Left lung (tissue), 10 donors: ENCODE data around the gene RHOT2. TPM values are rescaled to one million over a fixed set of nuclear protein-coding genes. Genes with fewer than 3 reads are reported as not detected.

Source experiments
- ATAC-seq: fragments of 200-7000 bp; cut with Tn5 transposase; one replicate; pipeline ENCODE4 v1.9.1; 2020; ENCODE audit warnings: moderate library complexity
- DNase-seq, 4 donors: peaks; one replicate each; pipeline ENCODE4 v3.0.0-alpha.2; 2013 to 2020
- H3K27ac ChIP-seq, 2 donors: fragments of 200-600 bp; sonication (generic) in 1 of 2; one replicate each; pipeline versions ENCODE4 v1.5.0 to v1.8.0; 2020 to 2021
- H3K27me3 ChIP-seq, 2 donors: fragments of 200-600 bp; sonication (generic) in 1 of 2; one replicate each; pipeline versions ENCODE4 v1.5.0 to v1.8.0; 2020 to 2021
- H3K36me3 ChIP-seq, 2 donors: fragments of 200-600 bp; sonication (generic) in 1 of 2; one replicate each; pipeline versions ENCODE4 v1.5.0 to v1.8.0; 2020 to 2021
- H3K4me1 ChIP-seq, 2 donors: fragments of 200-600 bp; one replicate each; pipeline ENCODE4 v1.8.0; 2021
- H3K4me3 ChIP-seq, 2 donors: fragments of 200-600 bp; sonication (generic) in 1 of 2; one replicate each; pipeline versions ENCODE4 v1.5.0 to v1.8.0; 2020 to 2021; ENCODE audit warnings: mild to moderate bottlenecking in 1 of 2
- H3K9me3 ChIP-seq, 2 donors: fragments of 200-600 bp; sonication (generic) in 1 of 2; one replicate each; pipeline versions ENCODE4 v1.5.0 to v1.8.0; 2020 to 2021
- intact Hi-C, 2 donors: fragments of 100-400 bp; cut with DNase I; formaldehyde crosslinking; loops; one replicate each; pipeline versions ENCODE4 v1.11.2 to v1.14.2; 2022
- polyA plus RNA-seq, 6 donors: library from polyadenylated mRNA; unstranded; fragments of 120-200 nt; gene quantifications; one replicate each; pipeline ENCODE4 v1.2.1, GENCODE V29; 2013; ENCODE audit not compliant: insufficient read length in 6 of 6
- total RNA-seq, 2 donors: library from RNA; stranded (reverse); fragmentation: NEBNext Ultra II Directional; extraction: Animal tissue kit (Norgen Biotek cat#: 25700); gene quantifications; one replicate each; pipeline ENCODE4 v1.2.1, GENCODE V29; 2021
- TF ChIP-seq, protein P1 (sequence below), 2 donors: fragments of 200-600 bp; sonication (generic) in 1 of 2; IDR thresholded peaks; one replicate each; pipeline versions ENCODE4 v1.5.0 to v1.8.0; 2021; ENCODE audit warnings: antibody characterized with exemption in 2 of 2
- donor health status: DM: no; HTN: yes; CAD: no.
- donor health status: DM: no; HTN: no; CAD: no.

The RHOT2 gene
- total and polyA plus RNA-seq, 8 donors = 59.8 to 104 (median 76.3) TPM

GRCh38 chr16:705431-706188 is 37.7 kb downstream of the RHOT2 start, which contains the start of gene FBXL16:
Gene FBXL16 (minus strand): TSS chr16:705801. CDS start chr16:697405, 8,396 bp downstream.
- H3K4me3 ChIP-seq = no peak within 1 kb of the TSS
- no peaks in the 10 kb centered on the region for H3K4me1 ChIP-seq
- no peak within 1 kb of the TSS for H3K27ac ChIP-seq
- ATAC-seq (no peak), DNase-seq (no peak)
- intact Hi-C loops = no loop called here
- H3K36me3 ChIP-seq = no peaks in the 10 kb centered on the region
- peaks cover 66 to 99% of the 10 kb centered on the region in 2 donors for H3K27me3 ChIP-seq
- H3K9me3 ChIP-seq = no peaks in the 10 kb centered on the region
- TF ChIP-seq, protein P1, sequence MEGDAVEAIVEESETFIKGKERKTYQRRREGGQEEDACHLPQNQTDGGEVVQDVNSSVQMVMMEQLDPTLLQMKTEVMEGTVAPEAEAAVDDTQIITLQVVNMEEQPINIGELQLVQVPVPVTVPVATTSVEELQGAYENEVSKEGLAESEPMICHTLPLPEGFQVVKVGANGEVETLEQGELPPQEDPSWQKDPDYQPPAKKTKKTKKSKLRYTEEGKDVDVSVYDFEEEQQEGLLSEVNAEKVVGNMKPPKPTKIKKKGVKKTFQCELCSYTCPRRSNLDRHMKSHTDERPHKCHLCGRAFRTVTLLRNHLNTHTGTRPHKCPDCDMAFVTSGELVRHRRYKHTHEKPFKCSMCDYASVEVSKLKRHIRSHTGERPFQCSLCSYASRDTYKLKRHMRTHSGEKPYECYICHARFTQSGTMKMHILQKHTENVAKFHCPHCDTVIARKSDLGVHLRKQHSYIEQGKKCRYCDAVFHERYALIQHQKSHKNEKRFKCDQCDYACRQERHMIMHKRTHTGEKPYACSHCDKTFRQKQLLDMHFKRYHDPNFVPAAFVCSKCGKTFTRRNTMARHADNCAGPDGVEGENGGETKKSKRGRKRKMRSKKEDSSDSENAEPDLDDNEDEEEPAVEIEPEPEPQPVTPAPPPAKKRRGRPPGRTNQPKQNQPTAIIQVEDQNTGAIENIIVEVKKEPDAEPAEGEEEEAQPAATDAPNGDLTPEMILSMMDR (IDR thresholded peaks at IDR 0.05) = no peak

DNA sequence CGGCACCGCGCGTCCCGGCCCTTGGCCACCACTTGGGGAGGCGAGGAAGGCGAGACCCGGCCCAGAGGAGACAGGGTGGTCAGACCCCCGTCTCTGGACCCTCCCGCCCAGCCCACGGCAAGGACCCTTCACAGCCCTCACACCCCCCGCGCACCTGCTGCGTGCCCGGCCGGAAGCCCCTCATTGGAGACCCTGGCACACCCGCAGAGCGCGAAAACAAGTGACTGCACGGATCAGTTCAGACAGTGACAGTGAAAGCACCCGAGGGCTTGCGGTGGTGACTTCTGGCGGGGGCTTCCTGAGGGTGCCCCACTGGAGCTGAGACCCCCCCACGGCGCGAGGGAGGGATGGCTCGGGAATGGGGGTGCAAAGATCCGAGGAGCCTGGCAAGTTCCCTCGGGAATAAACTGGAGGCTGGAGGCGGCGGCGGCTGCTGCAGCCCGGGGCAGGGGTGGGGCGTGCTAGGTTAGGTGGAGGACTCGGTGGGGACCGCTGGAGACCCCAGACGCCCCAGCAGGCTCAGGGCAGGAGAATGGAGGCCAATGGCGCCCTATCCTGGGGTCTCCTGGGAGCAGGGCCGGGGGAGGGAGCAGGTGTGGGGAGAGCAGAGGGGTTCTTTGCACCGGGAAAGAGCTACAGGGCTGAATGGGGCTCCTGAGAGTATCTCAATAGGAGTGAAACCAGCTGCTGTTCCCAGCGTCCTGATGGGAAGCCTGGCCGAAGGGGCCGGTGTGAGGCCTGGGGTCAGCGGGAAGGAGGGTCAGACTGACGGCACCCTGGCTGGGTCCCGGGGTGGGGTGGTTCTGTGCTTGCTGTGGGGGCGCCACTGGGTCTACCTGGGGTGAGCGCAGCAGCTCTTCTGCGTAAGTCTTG is 38.5 kb downstream of the RHOT2 start:
- DNase-seq (no peak), ATAC-seq (no peak)
- TF ChIP-seq, protein P1 (IDR thresholded peaks at IDR 0.05) = no peak
- H3K27ac ChIP-seq = no peak overlapping the region
- intact Hi-C loops = no loop called here
- H3K9me3 ChIP-seq = no peaks in the 10 kb centered on the region
- no peak overlapping the region for H3K4me3 ChIP-seq
- no peaks in the 10 kb centered on the region for H3K4me1 ChIP-seq
- peaks cover 64 to 99% of the 10 kb centered on the region in 2 donors for H3K27me3 ChIP-seq
- no peaks in the 10 kb centered on the region for H3K36me3 ChIP-seq

DNA sequence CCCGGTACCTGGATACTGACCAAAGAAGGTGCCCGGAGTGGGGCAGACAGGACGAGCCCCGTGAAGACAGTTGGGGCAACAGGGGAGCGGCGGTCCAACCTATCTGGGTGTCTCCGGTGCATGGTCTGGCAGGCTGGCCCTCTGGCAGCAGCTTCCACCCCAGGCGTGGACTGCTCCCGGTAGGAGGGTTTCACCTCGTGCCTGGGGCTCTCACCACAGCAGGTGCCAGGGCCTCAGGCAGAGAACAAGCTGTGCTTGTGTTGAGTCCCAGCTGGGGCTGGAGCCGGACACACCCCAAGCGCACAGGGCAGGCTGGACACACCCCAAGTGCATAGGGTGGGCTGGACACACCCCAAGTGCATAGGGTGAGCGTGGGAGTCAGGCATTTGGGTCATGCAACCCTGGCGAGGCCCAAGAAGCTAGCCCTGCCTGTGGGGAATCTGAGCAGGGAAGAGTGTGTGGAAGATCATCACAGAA is 39.2 kb downstream of the RHOT2 start:
- Histone ChIP-seq H3K4me1 (peaks cover 0 to 6% of the 10 kb centered on the region in 2 donors), H3K9me3 (no peaks in the 10 kb centered on the region), H3K27me3 (peaks cover 57 to 99% of the 10 kb centered on the region in 2 donors), H3K27ac (no peak overlapping the region), H3K36me3 (no peaks in the 10 kb centered on the region), H3K4me3 (no peak overlapping the region)
- TF ChIP-seq, protein P1 (IDR thresholded peaks at IDR 0.05) = no peak
- intact Hi-C loops = no loop called here
- ATAC-seq (no peak), DNase-seq (no peak)

DNA sequence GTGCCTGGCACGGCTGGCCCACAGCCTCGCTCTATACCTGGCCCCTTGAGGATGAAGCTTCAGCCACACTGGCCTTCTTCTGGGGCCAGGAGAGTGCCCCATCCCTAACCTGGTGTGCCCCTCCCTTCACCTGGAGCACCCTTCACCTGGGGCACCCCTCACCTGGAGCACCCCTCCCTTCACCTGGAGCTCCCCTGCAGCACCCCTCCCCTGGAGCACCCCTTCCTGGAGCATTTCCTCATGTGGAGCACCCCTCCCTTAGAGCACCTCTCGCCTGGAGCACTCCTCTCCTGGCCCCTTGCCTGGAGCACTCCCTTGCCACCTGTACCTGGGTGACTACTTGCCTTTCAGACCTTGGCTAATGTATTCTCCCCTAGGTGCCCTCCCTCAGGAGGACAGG is 40.1 kb downstream of the RHOT2 start:
- TF ChIP-seq, protein P1 (IDR thresholded peaks at IDR 0.05) = no peak
- intact Hi-C loops = no loop called here

GRCh38 chr16:708959-709358 is 41.0 kb downstream of the RHOT2 start:
- intact Hi-C loops = no loop called here
- H3K36me3 ChIP-seq = no peaks in the 10 kb centered on the region
- no peak for DNase-seq
- no peak overlapping the region for H3K27ac ChIP-seq
- H3K4me1 ChIP-seq = peaks cover 0 to 12% of the 10 kb centered on the region in 2 donors
- peaks cover 38 to 94% of the 10 kb centered on the region in 2 donors for H3K27me3 ChIP-seq
- no peaks in the 10 kb centered on the region for H3K9me3 ChIP-seq
- TF ChIP-seq, protein P1 (IDR thresholded peaks at IDR 0.05) = no peak
- no peak overlapping the region for H3K4me3 ChIP-seq
- no peak for ATAC-seq

More for the DNA sequence above, 40.1 kb downstream of the RHOT2 start:
- Histone ChIP-seq H3K4me1 (peaks cover 0 to 11% of the 10 kb centered on the region in 2 donors), H3K4me3 (no peak overlapping the region), H3K36me3 (no peaks in the 10 kb centered on the region), H3K27me3 (peaks cover 48 to 96% of the 10 kb centered on the region in 2 donors), H3K27ac (no peak overlapping the region), H3K9me3 (no peaks in the 10 kb centered on the region)
- DNase-seq (no peak), ATAC-seq (no peak)
